ENCODE results near the gene ASIC2. TPM values are rescaled to one million over a fixed set of nuclear protein-coding genes. Genes with fewer than 3 reads are reported as not detected.

ASIC2 gene
- total RNA-seq, 1 donor from 2014 or later: not detected

DNA sequence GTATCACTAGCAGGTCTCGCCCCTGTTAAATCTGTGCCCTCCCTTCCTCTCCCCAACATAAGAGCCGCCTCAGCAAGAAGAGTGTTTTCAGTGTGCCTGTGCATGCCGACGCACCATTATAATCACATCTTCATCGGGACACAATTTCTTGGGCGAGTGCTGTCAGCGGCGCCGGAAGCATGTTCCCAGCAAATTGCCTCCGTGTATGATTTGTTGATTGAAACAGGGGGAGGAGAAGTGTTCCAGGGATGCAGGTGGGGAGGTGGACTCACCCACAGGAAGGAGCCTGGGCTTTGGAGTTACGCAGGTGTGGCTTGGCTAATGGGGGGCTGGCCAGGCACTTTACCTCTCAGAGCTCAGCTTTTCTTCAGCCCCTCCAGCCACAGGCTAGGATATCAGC, 247.9 kb downstream of the ASIC2 start:
- Mint-ChIP-seq H3K9me3 (no peaks in the 10 kb centered on the region), H3K4me1 (no peaks in the 10 kb centered on the region), H3K27me3 (peaks cover 12% of the 10 kb centered on the region), H3K36me3 (ENCODE audit: low read depth) (no peaks in the 10 kb centered on the region), H3K4me3 (no peak overlapping the region), H3K27ac (no peak overlapping the region)
- ChIA-PET CTCF (no interaction called here), POLR2A (no interaction called here)
- ATAC-seq (ENCODE audit: low read depth): no peak
- TF ChIP-seq, protein P1, sequence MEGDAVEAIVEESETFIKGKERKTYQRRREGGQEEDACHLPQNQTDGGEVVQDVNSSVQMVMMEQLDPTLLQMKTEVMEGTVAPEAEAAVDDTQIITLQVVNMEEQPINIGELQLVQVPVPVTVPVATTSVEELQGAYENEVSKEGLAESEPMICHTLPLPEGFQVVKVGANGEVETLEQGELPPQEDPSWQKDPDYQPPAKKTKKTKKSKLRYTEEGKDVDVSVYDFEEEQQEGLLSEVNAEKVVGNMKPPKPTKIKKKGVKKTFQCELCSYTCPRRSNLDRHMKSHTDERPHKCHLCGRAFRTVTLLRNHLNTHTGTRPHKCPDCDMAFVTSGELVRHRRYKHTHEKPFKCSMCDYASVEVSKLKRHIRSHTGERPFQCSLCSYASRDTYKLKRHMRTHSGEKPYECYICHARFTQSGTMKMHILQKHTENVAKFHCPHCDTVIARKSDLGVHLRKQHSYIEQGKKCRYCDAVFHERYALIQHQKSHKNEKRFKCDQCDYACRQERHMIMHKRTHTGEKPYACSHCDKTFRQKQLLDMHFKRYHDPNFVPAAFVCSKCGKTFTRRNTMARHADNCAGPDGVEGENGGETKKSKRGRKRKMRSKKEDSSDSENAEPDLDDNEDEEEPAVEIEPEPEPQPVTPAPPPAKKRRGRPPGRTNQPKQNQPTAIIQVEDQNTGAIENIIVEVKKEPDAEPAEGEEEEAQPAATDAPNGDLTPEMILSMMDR (IDR thresholded peaks at IDR 0.05): no peak
- no peak for DNase-seq
- intact Hi-C loops (cut with micrococcal nuclease): no loop called here

DNA sequence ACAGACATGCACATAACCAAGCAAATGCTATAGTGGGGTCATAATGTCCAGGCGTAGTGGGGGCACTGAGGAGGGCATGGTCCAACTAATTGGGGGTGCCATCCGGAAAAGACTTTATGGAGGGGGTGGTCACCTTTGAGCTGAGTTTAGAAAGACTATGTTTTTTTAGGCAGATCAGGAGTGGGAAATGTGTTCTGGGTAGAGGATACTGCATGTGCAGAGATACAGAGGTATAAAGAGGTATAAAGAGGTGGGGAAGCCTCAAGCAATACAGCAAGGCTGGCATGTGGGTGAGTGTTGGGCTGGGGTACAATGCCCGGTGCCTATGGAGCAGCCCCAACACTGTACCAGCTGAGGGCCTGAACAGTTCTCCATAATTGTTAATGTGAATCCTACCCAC, 248.3 kb downstream of the ASIC2 start:
- Mint-ChIP-seq H3K9me3 (no peaks in the 10 kb centered on the region), H3K27me3 (peaks cover 14% of the 10 kb centered on the region), H3K4me1 (no peaks in the 10 kb centered on the region), H3K36me3 (ENCODE audit: low read depth) (no peaks in the 10 kb centered on the region), H3K27ac (no peak overlapping the region), H3K4me3 (no peak overlapping the region)
- CTCF ChIA-PET: no interaction called here
- ATAC-seq (ENCODE audit: low read depth): no peak
- TF ChIP-seq, protein P1 (IDR thresholded peaks at IDR 0.05): no peak
- POLR2A ChIA-PET: no interaction called here
- DNase-seq: no peak
- intact Hi-C loops (cut with micrococcal nuclease): no loop called here

DNA sequence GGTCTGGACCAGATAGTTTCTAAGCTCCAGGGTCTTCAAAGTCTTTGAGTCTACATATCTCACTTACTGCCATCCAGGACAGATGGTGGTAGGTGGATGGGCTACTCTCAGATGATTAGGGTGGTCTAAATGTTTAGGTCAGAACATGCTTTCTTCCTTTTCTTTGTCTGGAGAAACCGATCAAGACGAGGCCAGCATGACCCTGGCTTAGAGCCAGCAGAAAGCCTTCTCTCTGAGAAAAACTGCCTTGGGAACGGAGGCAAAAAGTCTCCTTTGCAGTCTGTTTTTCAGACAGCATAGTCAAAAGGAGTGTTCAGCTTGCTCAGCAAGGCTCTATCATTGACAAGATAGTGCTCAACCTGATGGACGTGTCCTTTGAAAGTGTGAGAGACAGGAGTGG, 252.6 kb downstream of the ASIC2 start:
- POLR2A ChIA-PET: no interaction called here
- intact Hi-C loops (cut with micrococcal nuclease): no loop called here

DNA sequence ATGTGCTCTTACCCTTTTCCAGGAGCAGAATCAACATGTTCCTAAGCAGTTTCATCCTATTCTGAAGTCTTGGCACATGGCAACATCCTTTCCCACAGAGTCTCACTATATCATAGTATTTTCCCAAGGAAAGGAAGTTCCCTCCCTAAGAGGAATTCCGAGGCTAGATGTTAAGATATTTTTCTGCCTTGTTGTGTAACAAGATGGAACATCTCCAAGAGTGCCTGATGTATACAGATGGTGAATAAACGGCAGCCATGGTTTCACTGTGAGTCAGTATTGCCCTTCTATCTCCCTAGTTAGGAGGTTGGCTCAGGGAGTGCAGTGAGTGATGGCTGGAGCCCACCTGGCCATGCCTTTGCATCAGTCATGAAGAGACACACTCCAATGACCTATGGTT, 253.2 kb downstream of the ASIC2 start:
- DNase-seq: no peak
- intact Hi-C loops (cut with micrococcal nuclease): no loop called here
- H3K4me3 Mint-ChIP-seq: no peak overlapping the region
- no peak for ATAC-seq (ENCODE audit: low read depth)
- ChIA-PET CTCF (no interaction called here), POLR2A (no interaction called here)
- H3K4me1 Mint-ChIP-seq: no peaks in the 10 kb centered on the region
- peaks cover 36% of the 10 kb centered on the region for H3K27me3 Mint-ChIP-seq
- TF ChIP-seq, protein P1 (IDR thresholded peaks at IDR 0.05): no peak
- H3K36me3 Mint-ChIP-seq (ENCODE audit: low read depth): no peaks in the 10 kb centered on the region
- H3K9me3 Mint-ChIP-seq: peaks cover 5% of the 10 kb centered on the region
- no peak overlapping the region for H3K27ac Mint-ChIP-seq

More for the DNA sequence above, 252.6 kb downstream of the ASIC2 start:
- Mint-ChIP-seq H3K4me1 (no peaks in the 10 kb centered on the region), H3K4me3 (no peak overlapping the region), H3K27ac (no peak overlapping the region), H3K9me3 (no peaks in the 10 kb centered on the region), H3K36me3 (ENCODE audit: low read depth) (no peaks in the 10 kb centered on the region), H3K27me3 (peaks cover 31% of the 10 kb centered on the region)
- TF ChIP-seq, protein P1 (IDR thresholded peaks at IDR 0.05): no peak
- DNase-seq (no peak), ATAC-seq (ENCODE audit: low read depth) (no peak)
- CTCF ChIA-PET: no interaction called here

DNA sequence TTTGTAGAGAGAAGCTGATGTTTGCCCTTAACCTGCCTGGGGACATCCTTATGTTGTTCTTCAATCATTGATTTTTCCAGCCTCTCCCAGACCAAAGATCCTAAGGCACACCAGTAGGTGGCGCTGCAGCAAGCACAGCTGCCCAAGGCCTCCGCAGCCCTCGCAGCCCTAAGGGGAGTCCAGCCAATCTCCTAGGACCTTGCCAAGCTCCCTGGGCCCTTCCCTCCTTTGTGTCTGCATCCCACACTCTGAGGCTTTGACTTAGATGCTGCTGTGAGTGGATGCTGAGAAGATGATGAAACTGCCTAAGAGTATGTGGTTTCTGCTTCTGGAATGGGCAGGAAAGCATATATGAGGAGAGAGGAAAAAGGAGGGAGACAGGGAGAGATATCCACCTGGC, 254.4 kb downstream of the ASIC2 start:
- CTCF ChIA-PET: no interaction called here
- intact Hi-C loops (cut with micrococcal nuclease): no loop called here
- Mint-ChIP-seq H3K4me1 (no peaks in the 10 kb centered on the region), H3K9me3 (peaks cover 9% of the 10 kb centered on the region), H3K27ac (no peak overlapping the region), H3K4me3 (no peak overlapping the region), H3K27me3 (peaks cover 40% of the 10 kb centered on the region), H3K36me3 (ENCODE audit: low read depth) (no peaks in the 10 kb centered on the region)
- TF ChIP-seq, protein P1 (IDR thresholded peaks at IDR 0.05): no peak
- POLR2A ChIA-PET: no interaction called here
- ATAC-seq (ENCODE audit: low read depth) (no peak), DNase-seq (no peak)
